LNCaP clone FGC (cell line): ENCODE results near the gene SPTB.
A peak's percentile ranks its signal among the peaks of the same experiment; 100 is the strongest.

Experiments
- DNase-seq: peaks from one replicate; pipeline ENCODE4 v3.0.0-alpha.2; 2011; ENCODE audit warnings: low read depth
- H3K4me3 ChIP-seq: 2 replicates; pipeline ENCODE4 v1.5.1; 2011; ENCODE audit warnings: mild to moderate bottlenecking, low read depth, low read length, control low read depth
- TF ChIP-seq, protein P1 (sequence below): IDR thresholded peaks from 2 replicates; pipeline ENCODE4 v1.5.1; 2012; ENCODE audit warnings: mild to moderate bottlenecking; ENCODE audit not compliant: control insufficient read depth, insufficient read depth; ENCODE audit errors: extremely low read depth

Gene SPTB

DNA sequence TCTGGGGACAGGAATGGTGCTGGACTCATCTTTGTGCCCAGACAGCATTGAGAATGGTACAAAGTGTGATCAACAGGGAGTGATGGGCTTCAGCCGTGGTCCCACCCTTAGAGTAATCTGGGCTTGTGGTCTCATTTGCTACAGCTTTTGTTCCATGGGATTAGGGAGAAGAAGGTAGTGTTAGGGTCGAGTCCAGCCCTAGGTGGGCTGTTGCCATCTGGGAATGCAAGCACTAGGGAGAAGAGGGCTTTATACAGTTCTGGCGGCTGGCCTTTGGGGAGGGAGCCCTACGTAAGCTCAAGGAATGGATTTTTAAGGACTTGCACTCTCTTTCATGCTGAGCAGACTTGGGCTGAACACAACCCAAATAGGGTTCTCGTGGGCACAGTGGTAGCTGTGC lies 170.6 kb downstream of the SPTB start:
- no peak overlapping the region for H3K4me3 ChIP-seq

DNA sequence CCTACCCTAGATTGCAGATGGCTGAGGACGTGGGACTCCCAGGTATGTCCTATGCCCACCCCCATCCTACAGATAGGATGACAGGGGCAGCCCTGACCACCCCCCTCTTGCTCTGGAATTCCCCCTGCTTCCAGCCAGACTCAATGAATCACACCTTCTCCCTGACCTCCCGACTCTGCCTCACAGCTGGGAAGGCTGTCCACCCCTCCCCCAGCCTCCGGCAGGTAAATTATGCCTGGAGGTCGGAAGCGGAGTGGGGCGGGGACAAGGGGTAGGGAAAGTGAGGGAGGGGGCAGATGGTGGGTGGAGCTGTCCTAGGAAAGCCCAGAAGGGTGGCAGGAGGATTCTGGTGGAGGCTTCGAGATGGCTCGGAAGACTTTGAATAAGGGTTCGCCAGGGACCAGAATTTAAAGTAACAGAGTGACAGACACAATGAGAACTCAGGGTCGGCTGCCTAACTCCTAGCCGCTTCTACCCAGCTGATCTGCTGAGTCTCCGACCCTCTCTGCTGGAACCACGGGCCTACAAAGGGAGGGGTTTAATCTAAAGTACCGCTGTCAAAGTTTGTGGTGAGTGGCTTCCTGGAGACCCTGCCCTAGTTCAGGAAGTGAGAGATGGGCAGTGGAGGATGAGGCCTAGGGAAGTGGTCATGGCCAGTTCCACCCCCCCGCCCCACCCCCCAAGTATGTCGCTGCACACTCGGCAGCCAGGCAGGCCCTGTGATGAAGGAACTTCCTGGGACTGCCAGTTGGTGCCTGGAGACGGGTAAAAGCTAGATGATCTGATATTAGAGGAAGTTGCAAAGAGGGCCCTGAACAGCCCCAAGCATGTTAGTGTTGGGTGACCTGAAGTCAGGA lies 171.3 kb downstream of the SPTB start:
- TF ChIP-seq, protein P1, sequence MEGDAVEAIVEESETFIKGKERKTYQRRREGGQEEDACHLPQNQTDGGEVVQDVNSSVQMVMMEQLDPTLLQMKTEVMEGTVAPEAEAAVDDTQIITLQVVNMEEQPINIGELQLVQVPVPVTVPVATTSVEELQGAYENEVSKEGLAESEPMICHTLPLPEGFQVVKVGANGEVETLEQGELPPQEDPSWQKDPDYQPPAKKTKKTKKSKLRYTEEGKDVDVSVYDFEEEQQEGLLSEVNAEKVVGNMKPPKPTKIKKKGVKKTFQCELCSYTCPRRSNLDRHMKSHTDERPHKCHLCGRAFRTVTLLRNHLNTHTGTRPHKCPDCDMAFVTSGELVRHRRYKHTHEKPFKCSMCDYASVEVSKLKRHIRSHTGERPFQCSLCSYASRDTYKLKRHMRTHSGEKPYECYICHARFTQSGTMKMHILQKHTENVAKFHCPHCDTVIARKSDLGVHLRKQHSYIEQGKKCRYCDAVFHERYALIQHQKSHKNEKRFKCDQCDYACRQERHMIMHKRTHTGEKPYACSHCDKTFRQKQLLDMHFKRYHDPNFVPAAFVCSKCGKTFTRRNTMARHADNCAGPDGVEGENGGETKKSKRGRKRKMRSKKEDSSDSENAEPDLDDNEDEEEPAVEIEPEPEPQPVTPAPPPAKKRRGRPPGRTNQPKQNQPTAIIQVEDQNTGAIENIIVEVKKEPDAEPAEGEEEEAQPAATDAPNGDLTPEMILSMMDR, result no peak
- no peak for DNase-seq
- no peak overlapping the region for H3K4me3 ChIP-seq

More for the DNA sequence above, 170.6 kb downstream of the SPTB start:
- no peak for DNase-seq
- TF ChIP-seq, protein P1, result no peak

DNA sequence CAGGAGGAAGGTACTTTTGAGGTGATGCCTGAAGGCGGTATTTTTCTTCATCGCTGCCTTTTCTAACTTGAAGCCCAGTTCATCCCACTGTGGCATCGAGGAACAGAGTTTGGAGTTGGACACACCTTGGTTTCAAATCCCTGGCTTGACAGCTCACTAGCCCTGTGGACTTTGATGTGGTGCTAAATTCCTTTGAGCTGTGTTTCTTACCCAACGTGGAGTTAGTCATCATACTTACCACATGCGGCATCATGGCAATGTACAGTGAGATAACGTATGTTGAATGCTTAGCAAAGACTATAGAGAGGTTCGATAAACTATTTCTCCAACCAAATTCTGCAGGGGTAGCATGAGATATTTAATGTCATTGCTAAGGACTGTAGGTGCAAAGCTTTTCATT lies 172.0 kb downstream of the SPTB start:
- no peak for DNase-seq
- no peak overlapping the region for H3K4me3 ChIP-seq
- TF ChIP-seq, protein P1, result no peak

GRCh38 chr14:64706593-64707193 lies 173.0 kb downstream of the SPTB start:
- no peak overlapping the region for H3K4me3 ChIP-seq
- TF ChIP-seq, protein P1, result no peak
- DNase-seq, result no peak

DNA sequence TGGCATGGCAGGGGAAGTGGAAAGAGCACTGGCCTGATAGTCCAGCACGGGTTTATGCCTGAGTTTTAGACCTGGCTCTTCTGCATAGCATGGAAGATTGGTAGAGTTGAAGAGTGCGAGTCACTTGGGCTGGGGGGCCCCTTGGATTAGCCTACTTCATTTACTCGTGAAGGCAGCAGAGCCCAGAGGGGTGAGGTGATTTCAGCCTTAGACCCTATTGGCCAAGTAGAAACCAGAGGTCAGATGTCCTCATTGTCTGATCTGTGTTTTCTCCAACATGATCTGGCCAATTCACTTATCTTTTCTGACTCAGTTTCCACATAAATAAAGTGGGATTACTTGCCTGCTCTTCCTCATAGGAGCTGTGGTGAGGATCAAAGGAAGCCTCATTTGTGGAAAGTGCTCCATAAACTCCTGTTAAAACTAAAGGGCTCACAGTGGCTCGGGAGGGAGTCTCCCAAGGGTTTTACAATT lies 173.6 kb downstream of the SPTB start:
- no peak for DNase-seq
- peak overlapping the region; percentile 90; the same call in 1 of the 2 replicates for H3K4me3 ChIP-seq
- TF ChIP-seq, protein P1, result no peak

- TF ChIP-seq, protein P1, result no peak
- H3K4me3 ChIP-seq, result peak overlapping the region; percentile 90
- DNase-seq, result no peak
Measured at GRCh38 chr14:64705381-64706118, 174.2 kb downstream of the SPTB start.
